Hepatocyte (in vitro differentiated cells): Measurements from ENCODE around the gene GGA2. TPM values are rescaled to one million over a fixed set of nuclear protein-coding genes. Genes with fewer than 3 reads are reported as not detected.
"Not testable (repeated sequence)": the region's sequence is repeated elsewhere in the genome, so short reads cannot be mapped to it uniquely, and the experiment has no call there.

Source experiments
- DNase-seq: peaks from one replicate; pipeline ENCODE4 v3.0.0-alpha.2; 2016; ENCODE audit warnings: low spot score
- H2AFZ ChIP-seq: fragments of 200-600 bp; sonication (generic); 2 replicates; pipeline ENCODE4 v1.6.0; 2016; ENCODE audit warnings: antibody characterized with exemption, mild to moderate bottlenecking
- H3K27ac ChIP-seq: fragments of 200-600 bp; sonication (generic); 2 replicates; pipeline ENCODE4 v1.5.1; 2016; ENCODE audit warnings: mild to moderate bottlenecking
- H3K27me3 ChIP-seq: fragments of 200-600 bp; sonication (generic); 2 replicates; pipeline ENCODE4 v1.6.1; 2016
- H3K36me3 ChIP-seq: fragments of 200-600 bp; sonication (generic); replicated peaks from 2 replicates; pipeline ENCODE4 v1.5.1; 2016; ENCODE audit warnings: low read depth; ENCODE audit not compliant: insufficient read depth
- H3K4me1 ChIP-seq: fragments of 200-600 bp; sonication (generic); 2 replicates; pipeline ENCODE4 v1.5.1; 2016; ENCODE audit warnings: mild to moderate bottlenecking, moderate library complexity; ENCODE audit not compliant: insufficient read depth
- H3K4me2 ChIP-seq: fragments of 200-600 bp; sonication (generic); 2 replicates; pipeline ENCODE4 v1.6.0; 2016
- H3K4me3 ChIP-seq: fragments of 200-600 bp; sonication (generic); 2 replicates; pipeline ENCODE4 v1.5.1; 2016; ENCODE audit warnings: mild to moderate bottlenecking
- H3K79me2 ChIP-seq: fragments of 200-600 bp; sonication (generic); 2 replicates; pipeline ENCODE4 v1.6.0; 2017; ENCODE audit warnings: mild to moderate bottlenecking
- H3K9me2 ChIP-seq: fragments of 200-600 bp; sonication (generic); replicated peaks from 2 replicates; pipeline ENCODE4 v1.6.0; 2017; ENCODE audit warnings: mild to moderate bottlenecking; ENCODE audit not compliant: insufficient read depth
- H3K9me3 ChIP-seq: fragments of 200-600 bp; sonication (generic); 2 replicates; pipeline ENCODE4 v1.5.1; 2016; ENCODE audit warnings: low read depth, mild to moderate bottlenecking
- H4K20me1 ChIP-seq: fragments of 200-600 bp; sonication (generic); 2 replicates; pipeline ENCODE4 v1.6.0; 2016; ENCODE audit warnings: mild to moderate bottlenecking; ENCODE audit not compliant: insufficient read depth, poor library complexity, severe bottlenecking
- CTCF ChIP-seq: fragments of 200-600 bp; sonication (generic); IDR thresholded peaks from 2 replicates; pipeline ENCODE4 v1.5.1; 2016; ENCODE audit warnings: antibody characterized with exemption, mild to moderate bottlenecking; ENCODE audit not compliant: poor library complexity
- EZH2 ChIP-seq: fragments of 200-600 bp; sonication (generic); IDR thresholded peaks from 2 replicates; pipeline ENCODE4 v1.6.1; 2016; ENCODE audit warnings: antibody characterized with exemption, mild to moderate bottlenecking, borderline replicate concordance
- EZH2phosphoT487 ChIP-seq: fragments of 200-600 bp; sonication (generic); IDR thresholded peaks from one replicate; pipeline ENCODE4 v1.6.1; 2018; ENCODE audit warnings: antibody characterized with exemption, mild to moderate bottlenecking, low read depth, moderate library complexity; ENCODE audit not compliant: unreplicated experiment, severe bottlenecking
- WGBS: methylation state at CpG from one replicate; pipeline ENCODE4 v1.1.6; 2016; ENCODE audit warnings: low lambda C conversion rate; ENCODE audit errors: missing lambda C conversion rate; 5-methylcytosine and 5-hydroxymethylcytosine counted together
- polyA plus RNA-seq: library from polyadenylated mRNA; unstranded; fragments of >200 nt; fragmentation: Nextera tagmentation; extraction: Ambion mirVana; gene quantifications from 2 replicates; pipeline ENCODE4 v1.2.1, GENCODE V29; 2016
- total RNA-seq: library from RNA; depleted of rRNA; stranded (reverse); fragments of >200 nt; gene quantifications from 2 replicates; pipeline ENCODE4 v1.2.3, GENCODE V29; 2014

GGA2 gene
- total and polyA plus RNA-seq, 2 experiments from 2014 or later: 42.4 to 73.1 TPM

GRCh38 chr16:23452572-23453337 lies 57.5 kb downstream of the GGA2 start, which contains the start of gene COG7:
TSS of gene COG7 (minus strand) at chr16:23453189. CDS start at chr16:23452994, 195 bp downstream.
- H3K79me2 ChIP-seq: peaks cover 58% of the 10 kb centered on the region
- WGBS: 1% methylated on average over 57 of the region's 57 CpGs
- no peaks in the 10 kb centered on the region for H3K36me3 ChIP-seq
- peaks cover 9% of the 10 kb centered on the region for H3K4me1 ChIP-seq
- peak within 1 kb of the TSS; percentile 100 for H2AFZ ChIP-seq
- no peaks in the 10 kb centered on the region for H3K9me2 ChIP-seq
- H3K27me3 ChIP-seq: no peaks in the 10 kb centered on the region
- no peak for TF ChIP-seq CTCF
- TF ChIP-seq EZH2: no peak
- no peak for TF ChIP-seq EZH2phosphoT487
- H3K4me3 ChIP-seq: peak within 1 kb of the TSS; percentile 100
- H3K4me2 ChIP-seq: peak within 1 kb of the TSS; percentile 99
- DNase-seq: peak; percentile 92
- no peaks in the 10 kb centered on the region for H3K9me3 ChIP-seq
- peak within 1 kb of the TSS; percentile 97 for H3K27ac ChIP-seq
- H4K20me1 ChIP-seq: peaks cover 8% of the 10 kb centered on the region

- WGBS: 8% methylated on average over 10 of the region's 10 CpGs
- TF ChIP-seq EZH2 (no peak), CTCF (no peak), EZH2phosphoT487 (no peak)
- Histone ChIP-seq H3K4me2 (peak overlapping the region; percentile 99), H3K79me2 (peaks cover 58% of the 10 kb centered on the region), H3K9me3 (no peaks in the 10 kb centered on the region), H3K4me3 (peak overlapping the region; percentile 100), H3K4me1 (peaks cover 9% of the 10 kb centered on the region), H2AFZ (peak overlapping the region; percentile 100), H3K27ac (peak overlapping the region; percentile 97), H3K9me2 (no peaks in the 10 kb centered on the region), H4K20me1 (peaks cover 8% of the 10 kb centered on the region), H3K36me3 (no peaks in the 10 kb centered on the region), H3K27me3 (no peaks in the 10 kb centered on the region)
- DNase-seq: no peak
These were observed 58.1 kb downstream of the GGA2 start for GRCh38 chr16:23452221-23452571.

- H3K79me2 ChIP-seq: peaks cover 47% of the 10 kb centered on the region
- no peak overlapping the region for H3K4me3 ChIP-seq
- no peaks in the 10 kb centered on the region for H3K36me3 ChIP-seq
- H3K27ac ChIP-seq: no peak overlapping the region
- H2AFZ ChIP-seq: no peak overlapping the region
- H3K27me3 ChIP-seq: no peaks in the 10 kb centered on the region
- no peak overlapping the region for H3K4me2 ChIP-seq
- no peaks in the 10 kb centered on the region for H3K9me2 ChIP-seq
- H3K4me1 ChIP-seq: peaks cover 9% of the 10 kb centered on the region
- no peak for DNase-seq
- peaks cover 2% of the 10 kb centered on the region for H4K20me1 ChIP-seq
- H3K9me3 ChIP-seq: no peaks in the 10 kb centered on the region
- WGBS: 88% methylated on average over 4 of the region's 4 CpGs
- TF ChIP-seq EZH2 (no peak), CTCF (no peak), EZH2phosphoT487 (no peak)
These were observed 61.9 kb downstream of the GGA2 start for GRCh38 chr16:23448392-23448791.

GRCh38 chr16:23437542-23437941 lies 72.8 kb downstream of the GGA2 start:
- H3K27ac ChIP-seq, H3K9me3 ChIP-seq, H3K4me1 ChIP-seq, H3K4me3 ChIP-seq, H3K36me3 ChIP-seq, H3K4me2 ChIP-seq, DNase-seq, H2AFZ ChIP-seq, H3K27me3 ChIP-seq, H3K9me2 ChIP-seq, H3K79me2 ChIP-seq, H4K20me1 ChIP-seq: not testable (repeated sequence)
- 96% methylated on average over 7 of the region's 7 CpGs for WGBS
